Left lobe of liver (tissue), 2 donors: ENCODE data around the gene PHF12. TPM values are rescaled to one million over a fixed set of nuclear protein-coding genes. Genes with fewer than 3 reads are reported as not detected.

Source experiments
- ATAC-seq: fragments of 200-7000 bp; cut with Tn5 transposase; one replicate; pipeline ENCODE4 v1.9.1; 2020; ENCODE audit warnings: mild to moderate bottlenecking, moderate library complexity
- DNase-seq: peaks from one replicate; pipeline ENCODE4 v3.0.0-alpha.2; 2020; ENCODE audit warnings: low spot score
- total RNA-seq: library from RNA; stranded (reverse); gene quantifications from one replicate; pipeline ENCODE4 v1.2.1, GENCODE V29; 2021
- donor health status: DM: no; HTN: no; CAD: no; lungs with moderate emphysema.
- donor health status: DM: no; HTN: yes; CAD: no.

Gene PHF12
- 15.2 TPM for total RNA-seq

- peak; percentile 100 for DNase-seq
- peak; percentile 62 for ATAC-seq
Observed at GRCh38 chr17:28951428-28951990, at the start of gene PHF12. Gene PHF12 (minus strand): TSS chr17:28951518. CDS start chr17:28950960, 558 bp downstream.

DNA sequence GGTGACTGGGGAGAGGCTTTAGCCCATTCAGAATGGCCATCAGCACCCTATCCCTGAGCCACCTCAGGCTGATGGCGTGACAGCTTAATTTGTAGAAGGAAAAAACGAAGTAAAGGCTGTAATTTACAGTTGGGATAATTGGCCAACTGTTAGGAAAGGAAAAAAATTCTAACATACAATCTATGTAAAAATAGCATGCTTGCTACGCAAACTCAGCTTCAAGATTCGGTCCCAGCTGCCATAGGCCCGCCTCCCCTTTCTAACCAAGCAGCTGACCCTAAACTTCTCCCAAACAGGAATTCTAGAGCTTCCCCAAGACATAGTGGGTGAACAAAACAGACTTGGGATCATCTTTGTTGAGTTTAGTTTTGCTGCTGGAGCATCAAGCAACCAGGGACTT, 49.7 kb upstream of the PHF12 start:
- DNase-seq = no peak
- ATAC-seq = no peak

DNA sequence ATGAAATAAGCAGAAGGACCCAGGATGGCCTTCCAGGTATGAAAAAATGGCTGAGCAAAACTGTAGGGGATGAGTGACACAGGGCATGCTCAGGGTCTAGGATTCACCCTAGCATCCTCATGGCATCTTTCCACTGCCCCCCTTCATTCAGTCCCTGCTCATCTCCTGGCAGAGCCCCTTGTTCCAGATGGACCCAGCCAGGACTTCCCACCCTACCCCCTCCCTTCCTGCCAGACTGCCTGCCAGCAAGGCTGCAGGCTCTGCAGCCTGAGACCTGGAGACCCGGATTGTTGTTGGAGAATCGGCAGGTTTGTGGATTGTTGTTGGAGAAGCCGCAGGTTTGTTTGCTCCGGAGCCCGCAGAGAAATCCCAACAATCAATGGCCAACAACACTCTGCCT, 47.9 kb upstream of the PHF12 start:
- DNase-seq (no peak), ATAC-seq (no peak)

DNA sequence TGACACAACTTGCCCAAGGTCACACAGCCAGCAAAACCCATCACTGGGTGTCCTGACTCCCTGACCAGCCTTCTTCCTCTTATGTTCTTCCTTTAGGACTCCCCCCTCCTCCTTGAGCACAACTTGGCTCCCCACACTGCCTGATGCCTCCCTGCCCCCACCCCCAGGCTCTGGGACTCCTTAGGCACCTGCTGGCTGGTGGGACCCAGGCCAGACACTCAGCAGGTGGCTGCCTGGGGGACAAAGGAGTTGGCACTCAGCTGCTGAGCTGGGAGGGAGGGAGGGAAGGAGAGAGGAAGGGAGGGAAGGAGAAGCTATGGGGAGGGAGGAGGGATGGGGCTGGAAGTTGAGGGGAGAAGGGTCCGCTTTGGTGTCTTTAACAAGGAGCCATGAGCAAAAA, 46.5 kb upstream of the PHF12 start:
- no peak for ATAC-seq
- DNase-seq = no peak

- ATAC-seq (no peak), DNase-seq (no peak)
Observed at GRCh38 chr17:28996554-28997096, 45.3 kb upstream of the PHF12 start.

GRCh38 chr17:28993645-28994426, 42.5 kb upstream of the PHF12 start:
- peak; percentile 85 for DNase-seq
- ATAC-seq = peak; percentile 57

GRCh38 chr17:28992625-28993600, 41.6 kb upstream of the PHF12 start:
- DNase-seq = no peak
- ATAC-seq = peak; percentile 57

DNA sequence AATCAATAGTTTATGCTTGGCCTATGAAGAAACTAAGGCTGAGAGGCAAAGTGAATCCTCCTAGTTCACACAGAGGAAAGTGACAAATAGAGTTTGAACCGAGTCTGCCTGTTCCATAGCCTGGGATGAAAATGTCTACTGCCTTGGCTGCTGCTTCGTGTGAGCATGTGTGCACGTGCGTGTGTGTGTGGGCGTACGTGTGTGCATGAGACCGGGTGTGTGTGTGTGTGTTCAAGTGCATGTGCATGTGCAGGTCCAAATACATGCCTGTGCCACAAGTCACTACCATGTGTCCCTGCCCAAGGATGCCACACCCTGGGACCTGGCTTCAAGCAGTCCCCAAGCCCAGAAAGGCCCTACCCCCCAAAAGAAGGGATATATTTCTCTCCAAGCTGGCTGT, 40.9 kb upstream of the PHF12 start:
- ATAC-seq = peak; percentile 0
- no peak for DNase-seq

DNA sequence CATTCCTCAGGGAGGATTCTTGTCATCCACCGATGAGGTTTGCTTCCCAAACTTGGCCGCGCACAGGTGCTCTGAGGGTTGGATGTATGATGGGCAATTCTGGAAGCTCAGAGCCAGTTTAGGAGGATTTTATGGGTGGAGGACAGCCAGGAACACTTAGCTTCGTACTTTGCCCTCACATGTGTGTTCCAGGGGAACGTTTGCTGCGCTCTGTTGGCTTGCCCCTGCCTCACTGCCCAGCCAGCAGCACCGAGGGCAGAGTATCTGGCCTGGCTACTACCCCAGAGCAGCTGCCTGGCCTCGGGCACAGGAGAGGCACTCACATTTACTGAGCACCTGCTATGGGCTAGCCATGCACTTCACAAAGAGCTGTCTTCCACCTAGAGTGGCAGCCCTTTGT, 40.5 kb upstream of the PHF12 start:
- DNase-seq (peak; percentile 92), ATAC-seq (peak; percentile 88)

DNA sequence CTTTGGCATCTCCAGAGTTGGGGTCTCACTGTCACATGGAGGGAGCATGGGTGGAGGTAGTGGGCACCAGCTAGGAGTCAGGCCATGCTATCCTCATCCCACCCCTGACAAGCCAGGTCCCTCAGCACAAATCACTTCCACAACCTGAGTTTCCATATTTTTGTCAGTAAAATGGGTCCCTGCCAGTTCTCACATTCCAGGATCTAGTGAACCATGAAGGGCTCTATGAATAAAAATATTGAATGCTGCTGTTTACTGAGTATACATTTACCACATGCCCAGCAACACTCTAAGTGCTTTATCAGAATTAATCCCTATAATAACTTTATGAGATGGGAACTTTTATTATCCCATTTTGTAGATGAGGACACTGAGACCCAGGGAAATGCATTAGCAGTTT, 37.7 kb upstream of the PHF12 start:
- ATAC-seq (no peak), DNase-seq (no peak)

- DNase-seq = no peak
- ATAC-seq = no peak
Observed at GRCh38 chr17:28988475-28988874, 37.2 kb upstream of the PHF12 start.

DNA sequence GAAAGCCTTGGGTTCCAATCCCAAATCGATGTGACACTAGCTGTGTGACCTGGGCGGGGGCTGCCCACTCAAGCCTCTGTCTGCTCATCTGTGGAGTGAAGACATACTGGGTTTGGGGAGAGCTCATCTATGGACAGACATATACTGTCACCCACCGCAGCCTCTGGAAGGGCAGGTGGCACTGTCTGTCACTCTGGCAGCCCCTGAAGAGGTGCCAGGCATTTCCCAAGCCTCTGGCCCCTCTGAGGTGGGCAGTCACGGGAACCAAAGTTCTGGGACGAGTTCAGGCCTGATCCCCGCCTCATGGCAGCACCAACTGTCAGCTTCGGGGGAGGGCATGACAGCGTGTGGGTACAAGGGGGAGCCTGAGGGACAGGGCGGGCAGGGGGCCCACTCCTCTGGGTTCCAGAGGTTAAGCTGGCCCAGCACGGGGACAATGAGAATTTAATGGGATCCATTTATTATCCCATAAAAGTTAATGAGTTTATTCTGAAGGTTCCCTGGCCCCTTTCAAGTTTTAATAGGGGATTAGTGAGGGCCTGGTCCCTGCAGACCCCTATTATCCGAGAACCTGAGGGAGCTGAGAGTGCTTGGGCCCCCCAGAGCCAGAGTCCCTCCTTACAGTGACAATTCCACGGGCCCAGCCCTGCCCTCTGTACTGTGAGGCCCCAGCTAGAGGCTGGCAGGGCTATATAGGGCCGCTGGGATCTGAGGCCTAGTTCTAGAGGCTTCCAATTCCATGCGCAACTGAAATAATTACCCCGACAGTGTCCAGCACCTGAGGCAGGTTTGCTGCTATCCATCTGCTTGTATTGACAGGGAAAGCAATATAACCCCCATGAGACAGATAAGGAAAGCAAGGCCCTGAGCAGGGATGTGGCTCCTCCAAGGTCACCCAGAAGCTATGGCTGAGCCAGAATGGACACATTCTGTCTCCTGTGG, 35.7 kb upstream of the PHF12 start:
- DNase-seq (no peak), ATAC-seq (no peak)

DNA sequence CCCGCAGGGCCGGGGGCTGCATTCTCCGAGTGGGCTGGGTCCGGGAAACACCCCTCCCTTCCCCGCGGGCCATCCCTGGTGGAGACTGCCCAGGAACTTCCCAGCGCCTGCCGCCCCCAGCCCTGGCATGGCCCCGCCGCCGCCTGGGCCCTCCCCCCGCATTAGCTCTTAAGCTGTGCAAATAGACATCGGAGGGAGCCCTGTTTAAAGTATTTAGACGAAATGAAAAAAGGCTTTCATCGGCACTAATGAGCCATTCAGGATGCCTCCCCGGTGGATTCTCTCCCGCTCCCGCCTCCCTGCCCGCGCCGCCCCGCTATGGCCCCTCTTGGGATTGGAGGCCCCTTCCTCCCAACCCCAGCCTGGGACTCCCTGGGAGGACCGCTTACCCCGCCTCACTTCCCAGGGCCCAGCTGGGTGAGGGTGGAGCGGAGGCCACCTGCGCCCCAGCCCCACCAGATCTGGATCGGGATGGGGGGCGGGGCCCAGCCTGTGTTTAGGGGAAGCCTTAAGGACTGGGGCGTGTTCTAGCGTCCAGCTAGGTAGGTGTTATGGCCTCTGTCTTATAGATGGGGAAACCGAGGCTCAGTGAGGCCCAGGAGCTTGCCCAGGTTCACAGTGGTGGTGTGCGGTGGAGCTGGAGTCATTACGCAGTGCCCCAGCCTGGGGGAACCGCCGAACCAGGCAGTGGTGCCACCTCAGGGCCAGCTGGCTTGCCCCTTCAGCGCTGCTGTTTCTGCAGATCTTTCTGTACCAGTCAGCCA, 34.8 kb upstream of the PHF12 start:
- ATAC-seq (no peak), DNase-seq (no peak)

GRCh38 chr17:28983286-28984230, 32.2 kb upstream of the PHF12 start:
- DNase-seq (no peak), ATAC-seq (no peak)

- no peak for DNase-seq
Observed at GRCh38 chr17:28982131-28982793, 30.9 kb upstream of the PHF12 start.

DNA sequence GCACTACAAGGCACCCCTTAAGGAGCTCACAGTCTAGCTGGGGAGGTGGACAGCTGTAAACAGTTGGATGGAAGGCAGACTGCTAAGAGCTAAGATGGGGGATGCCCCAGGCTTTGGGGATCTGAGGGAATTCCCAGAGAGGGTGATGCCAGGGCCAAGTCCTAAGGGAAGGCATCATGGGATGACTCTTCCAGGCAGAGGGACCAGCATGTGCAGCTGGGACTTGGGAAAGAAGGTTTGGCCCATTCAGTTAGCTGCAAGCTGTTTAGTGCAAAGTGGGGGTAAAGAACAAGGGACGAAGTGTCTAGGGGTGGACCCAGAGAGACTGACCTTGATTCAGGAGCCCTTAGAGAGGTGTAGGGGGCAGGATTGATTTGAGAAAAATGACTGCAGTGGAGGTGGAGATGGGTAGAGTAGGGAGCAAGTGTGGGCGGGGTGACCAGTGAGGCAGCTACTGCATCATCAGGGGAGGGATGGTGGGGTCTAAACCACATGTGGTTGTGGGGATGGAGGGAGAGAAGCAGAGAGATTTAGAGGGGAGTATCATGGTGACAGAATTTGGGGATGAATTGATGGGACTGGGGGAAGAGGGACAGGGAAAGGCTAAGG, 27.1 kb upstream of the PHF12 start:
- ATAC-seq = no peak

More at GRCh38 chr17:28982131-28982793, 30.9 kb upstream of the PHF12 start:
- ATAC-seq = peak; percentile 62

DNA sequence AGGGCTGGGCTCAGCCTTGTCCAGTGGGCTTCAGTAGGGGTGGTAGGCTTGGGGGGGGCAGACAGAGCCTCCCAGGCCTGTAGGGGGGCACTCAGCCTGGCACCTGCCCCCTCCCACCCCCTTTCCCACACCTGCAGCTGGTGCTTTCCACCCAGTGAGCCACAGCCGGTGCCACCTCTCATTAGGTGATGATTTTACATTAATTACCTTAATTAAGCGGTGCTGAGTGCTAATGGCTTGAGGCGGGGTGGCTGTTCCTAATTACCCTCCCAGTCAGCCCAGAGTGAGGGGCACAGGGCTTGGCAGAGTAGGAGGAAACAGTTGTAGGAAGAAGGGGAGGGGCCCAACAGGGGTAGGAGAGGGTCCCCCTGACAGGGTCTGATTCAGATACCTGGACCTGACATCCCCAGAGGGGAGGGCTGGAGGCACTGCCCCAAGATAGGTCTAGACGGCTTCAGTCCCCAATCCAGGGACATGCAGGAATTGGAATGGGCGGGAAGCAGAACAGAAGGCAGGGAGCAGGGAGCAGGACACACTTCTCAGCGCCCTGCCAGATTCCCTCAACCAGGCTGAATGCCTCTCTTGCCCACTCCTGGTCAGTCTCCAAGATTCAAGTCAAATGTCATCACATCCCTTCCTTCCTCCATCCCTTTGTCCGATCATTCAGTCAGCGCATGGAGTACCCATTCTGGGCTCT, 26.5 kb upstream of the PHF12 start:
- DNase-seq (no peak), ATAC-seq (no peak)

More for the DNA sequence above, 27.1 kb upstream of the PHF12 start:
- no peak for DNase-seq
